ENCODE measurements around the gene ZDHHC24.
"Not testable (repeated sequence)": the region's sequence is repeated elsewhere in the genome, so short reads cannot be mapped to it uniquely, and the experiment has no call there.

Gene ZDHHC24

GRCh38 chr11:66545701-66546367 lies at the start of gene ZDHHC24:
Gene ZDHHC24 (minus strand): TSS chr11:66546048. CDS start chr11:66546003, 45 bp downstream.
- peak; percentile 92 for DNase-seq

- DNase-seq: peak; percentile 15
Observed at GRCh38 chr11:66595245-66595904, 49.5 kb upstream of the ZDHHC24 start.

- no peak for DNase-seq
Observed at GRCh38 chr11:66593650-66594049, 47.8 kb upstream of the ZDHHC24 start.

GRCh38 chr11:66593303-66593635 lies 47.4 kb upstream of the ZDHHC24 start:
- no peak for DNase-seq

- peak; percentile 94 for DNase-seq
Observed at GRCh38 chr11:66592457-66593302, 46.8 kb upstream of the ZDHHC24 start, which contains the start of the genes CCDC87 and CCS. Gene CCDC87 (minus strand): TSS chr11:66593063. CDS start chr11:66593015, 48 bp downstream. Gene CCS (plus strand): TSS chr11:66593185. CDS start chr11:66593262, 77 bp downstream.

GRCh38 chr11:66591175-66591574 lies 45.3 kb upstream of the ZDHHC24 start:
- no peak for DNase-seq

- DNase-seq: no peak
Observed at GRCh38 chr11:66589996-66590675, 44.3 kb upstream of the ZDHHC24 start.

- DNase-seq: not testable (repeated sequence)
Observed at GRCh38 chr11:66589315-66589714, 43.5 kb upstream of the ZDHHC24 start.

- no peak for DNase-seq
Observed at GRCh38 chr11:66586136-66586535, 40.3 kb upstream of the ZDHHC24 start.

GRCh38 chr11:66585447-66585846 lies 39.6 kb upstream of the ZDHHC24 start:
- DNase-seq: not testable (repeated sequence)

GRCh38 chr11:66582565-66583147 lies 36.8 kb upstream of the ZDHHC24 start:
- DNase-seq: not testable (repeated sequence)

GRCh38 chr11:66581261-66581660 lies 35.4 kb upstream of the ZDHHC24 start:
- DNase-seq: no peak

- DNase-seq: no peak
Observed at GRCh38 chr11:66580803-66581202, 35.0 kb upstream of the ZDHHC24 start.

GRCh38 chr11:66579017-66579606 lies 33.3 kb upstream of the ZDHHC24 start:
- DNase-seq: no peak

- DNase-seq: no peak
Observed at GRCh38 chr11:66570850-66571180, 25.0 kb upstream of the ZDHHC24 start.

GRCh38 chr11:66570079-66570849 lies 24.4 kb upstream of the ZDHHC24 start:
- no peak for DNase-seq

- DNase-seq: no peak
Observed at GRCh38 chr11:66569076-66569475, 23.2 kb upstream of the ZDHHC24 start.

- DNase-seq: peak; percentile 72
Observed at GRCh38 chr11:66568124-66568916, 22.5 kb upstream of the ZDHHC24 start, which contains the start of gene CTSF. Gene CTSF (minus strand): TSS chr11:66568606. CDS start chr11:66568486, 120 bp downstream.

- DNase-seq: no peak
Observed at GRCh38 chr11:66567787-66568123, 21.9 kb upstream of the ZDHHC24 start.

GRCh38 chr11:66566221-66566620 lies 20.4 kb upstream of the ZDHHC24 start:
- no peak for DNase-seq

- DNase-seq: no peak
Observed at GRCh38 chr11:66564984-66565383, 19.1 kb upstream of the ZDHHC24 start.

Data from NCI-H1105 treated with DMSO at 0.1 percent for 48 hours (cell line).